ENCODE measurements around the gene NCKAP5. TPM values are rescaled to one million over a fixed set of nuclear protein-coding genes. Genes with fewer than 3 reads are reported as not detected.

The NCKAP5 gene
- polyA plus RNA-seq, 3 donors: not detected

GRCh38 chr2:133109772-133110171, 458.5 kb downstream of the NCKAP5 start:
- Mint-ChIP-seq H3K9me3 (peaks cover 0 to 4% (median 2%) of the 10 kb centered on the region in 7 donors), H3K36me3 (no peaks in the 10 kb centered on the region), H3K4me1 (no peaks in the 10 kb centered on the region), H3K27me3 (ENCODE audit: low read depth in 3 of 3) (peaks cover 0 to 2% (median 0%) of the 10 kb centered on the region in 3 donors), H3K27ac (no peak overlapping the region), H3K4me3 (no peak overlapping the region)
- H3K79me2 ChIP-seq (ENCODE audit: insufficient read depth, low read length): no peaks in the 10 kb centered on the region
- H3K36me3 ChIP-seq (replicated peaks in 1 of 2; ENCODE audit: control insufficient read depth in 1 of 2, insufficient read depth in 2 of 2, low read length in 2 of 2): no peaks in the 10 kb centered on the region
- no peak for DNase-seq
- intact Hi-C loops (cut with micrococcal nuclease): no loop called here
- no peak overlapping the region for H2AFZ ChIP-seq (ENCODE audit: insufficient read depth, low read depth, low read length, poor library complexity, severe bottlenecking)
- H3K4me2 ChIP-seq (replicated peaks; ENCODE audit: extremely low read depth, low read length, poor library complexity, severe bottlenecking): no peak overlapping the region
- H3K4me1 ChIP-seq (ENCODE audit: control insufficient read depth in 1 of 2, insufficient read depth in 2 of 2, low read length in 2 of 2): no peaks in the 10 kb centered on the region
- no peak overlapping the region for H3K27ac ChIP-seq (ENCODE audit: low read depth in 1 of 2, low read length in 2 of 2)
- no peak overlapping the region for H3K9ac ChIP-seq (ENCODE audit: insufficient read depth, low read length, poor library complexity, severe bottlenecking)
- H3K9me3 ChIP-seq (replicated peaks in 1 of 2; ENCODE audit: control insufficient read depth in 1 of 2, insufficient read depth in 1 of 2, low read length in 2 of 2): no peaks in the 10 kb centered on the region
- no CpG with 5 or more reads among the region's 4 CpGs for WGBS (ENCODE audit: insufficient coverage)
- H3K4me3 ChIP-seq (replicated peaks in 1 of 3; ENCODE audit: low read depth in 2 of 3, low read length in 3 of 3): no peak overlapping the region
- H3K27me3 ChIP-seq (ENCODE audit: control insufficient read depth in 2 of 2, insufficient read depth in 2 of 2, low read length in 2 of 2): no peaks in the 10 kb centered on the region
- H4K20me1 ChIP-seq (ENCODE audit: insufficient read depth, low read length): no peaks in the 10 kb centered on the region
- TF ChIP-seq CTCF (IDR thresholded peaks at IDR 0.05): no peak

- H3K79me2 ChIP-seq (ENCODE audit: insufficient read depth, low read length): no peaks in the 10 kb centered on the region
- H3K4me1 ChIP-seq (ENCODE audit: control insufficient read depth in 1 of 2, insufficient read depth in 2 of 2, low read length in 2 of 2): no peaks in the 10 kb centered on the region
- no peaks in the 10 kb centered on the region for H3K9me3 ChIP-seq (replicated peaks in 1 of 2; ENCODE audit: control insufficient read depth in 1 of 2, insufficient read depth in 1 of 2, low read length in 2 of 2)
- no peaks in the 10 kb centered on the region for H4K20me1 ChIP-seq (ENCODE audit: insufficient read depth, low read length)
- H3K27ac ChIP-seq (ENCODE audit: low read depth in 1 of 2, low read length in 2 of 2): no peak overlapping the region
- Mint-ChIP-seq H3K4me1 (no peaks in the 10 kb centered on the region), H3K9me3 (peaks cover 0 to 3% (median 2%) of the 10 kb centered on the region in 7 donors), H3K36me3 (no peaks in the 10 kb centered on the region), H3K27ac (no peak overlapping the region), H3K4me3 (no peak overlapping the region), H3K27me3 (ENCODE audit: low read depth in 3 of 3) (peaks cover 0 to 2% (median 0%) of the 10 kb centered on the region in 3 donors)
- H2AFZ ChIP-seq (ENCODE audit: insufficient read depth, low read depth, low read length, poor library complexity, severe bottlenecking): no peak overlapping the region
- no peak overlapping the region for H3K4me2 ChIP-seq (replicated peaks; ENCODE audit: extremely low read depth, low read length, poor library complexity, severe bottlenecking)
- no peaks in the 10 kb centered on the region for H3K27me3 ChIP-seq (ENCODE audit: control insufficient read depth in 2 of 2, insufficient read depth in 2 of 2, low read length in 2 of 2)
- no peak overlapping the region for H3K9ac ChIP-seq (ENCODE audit: insufficient read depth, low read length, poor library complexity, severe bottlenecking)
- intact Hi-C loops (cut with micrococcal nuclease): no loop called here
- WGBS (ENCODE audit: insufficient coverage): 100% methylated on average over 3 of the region's 9 CpGs
- H3K36me3 ChIP-seq (replicated peaks in 1 of 2; ENCODE audit: control insufficient read depth in 1 of 2, insufficient read depth in 2 of 2, low read length in 2 of 2): no peaks in the 10 kb centered on the region
- no peak overlapping the region for H3K4me3 ChIP-seq (replicated peaks in 1 of 3; ENCODE audit: low read depth in 2 of 3, low read length in 3 of 3)
- TF ChIP-seq CTCF (IDR thresholded peaks at IDR 0.05): no peak
- DNase-seq: no peak
Measured at GRCh38 chr2:133107058-133107815, 461.0 kb downstream of the NCKAP5 start.
